GM21423 (cell line): ENCODE results near the gene TMEFF2.

Experiments
- ATAC-seq: cut with Tn5 transposase; IDR thresholded peaks from one replicate; pipeline ENCODE4 v1.9.1; 2021; ENCODE audit warnings: mild to moderate bottlenecking, moderate library complexity; ENCODE audit not compliant: unreplicated experiment

The TMEFF2 gene

GRCh38 chr2:192194866-192195547, at the start of gene TMEFF2:
TMEFF2 (minus strand) TSS chr2:192194933; CDS start chr2:192194524, 409 bp downstream.
- peak; percentile 69 for ATAC-seq

- ATAC-seq: no peak
Measured at GRCh38 chr2:192243488-192243887, 48.8 kb upstream of the TMEFF2 start.

GRCh38 chr2:192236136-192236535, 41.4 kb upstream of the TMEFF2 start:
- ATAC-seq: no peak

- ATAC-seq: no peak
Measured at GRCh38 chr2:192230889-192231453, 36.2 kb upstream of the TMEFF2 start.

- no peak for ATAC-seq
Measured at GRCh38 chr2:192228685-192229084, 34.0 kb upstream of the TMEFF2 start.

- no peak for ATAC-seq
Measured at GRCh38 chr2:192218970-192219369, 24.2 kb upstream of the TMEFF2 start.

GRCh38 chr2:192218377-192218776, 23.6 kb upstream of the TMEFF2 start:
- no peak for ATAC-seq

- no peak for ATAC-seq
Measured at GRCh38 chr2:192216336-192216735, 21.6 kb upstream of the TMEFF2 start.

- ATAC-seq: no peak
Measured at GRCh38 chr2:192215096-192215877, 20.6 kb upstream of the TMEFF2 start.

- no peak for ATAC-seq
Measured at GRCh38 chr2:192208848-192209247, 14.1 kb upstream of the TMEFF2 start.

GRCh38 chr2:192206399-192206798, 11.7 kb upstream of the TMEFF2 start:
- ATAC-seq: no peak

- ATAC-seq: no peak
Measured at GRCh38 chr2:192203876-192204275, 9.1 kb upstream of the TMEFF2 start.

- no peak for ATAC-seq
Measured at GRCh38 chr2:192202373-192202772, 7.6 kb upstream of the TMEFF2 start.

- no peak for ATAC-seq
Measured at GRCh38 chr2:192201116-192201515, 6.4 kb upstream of the TMEFF2 start.

- ATAC-seq: no peak
Measured at GRCh38 chr2:192197357-192197756, 2.6 kb upstream of the TMEFF2 start.

- ATAC-seq: no peak
Measured at GRCh38 chr2:192196421-192197194, 1.9 kb upstream of the TMEFF2 start.

GRCh38 chr2:192195548-192196418, 1.1 kb upstream of the TMEFF2 start:
- ATAC-seq: peak; percentile 20

GRCh38 chr2:192194265-192194865, 368 bp downstream of the TMEFF2 start:
- ATAC-seq: peak; percentile 14

- no peak for ATAC-seq
Measured at GRCh38 chr2:192190474-192190873, 4.3 kb downstream of the TMEFF2 start.

- ATAC-seq: no peak
Measured at GRCh38 chr2:192186806-192187205, 7.9 kb downstream of the TMEFF2 start.
